ENCODE results near the gene GNPTAB. TPM values are rescaled to one million over a fixed set of nuclear protein-coding genes. Genes with fewer than 3 reads are reported as not detected.
A peak's percentile ranks its signal among the peaks of the same experiment; 100 is the strongest.

Gene GNPTAB
- total and polyA plus RNA-seq, 2 of the 4 experiments (the other 2 are of a cell fraction) = 16.0 to 24.2 TPM

DNA sequence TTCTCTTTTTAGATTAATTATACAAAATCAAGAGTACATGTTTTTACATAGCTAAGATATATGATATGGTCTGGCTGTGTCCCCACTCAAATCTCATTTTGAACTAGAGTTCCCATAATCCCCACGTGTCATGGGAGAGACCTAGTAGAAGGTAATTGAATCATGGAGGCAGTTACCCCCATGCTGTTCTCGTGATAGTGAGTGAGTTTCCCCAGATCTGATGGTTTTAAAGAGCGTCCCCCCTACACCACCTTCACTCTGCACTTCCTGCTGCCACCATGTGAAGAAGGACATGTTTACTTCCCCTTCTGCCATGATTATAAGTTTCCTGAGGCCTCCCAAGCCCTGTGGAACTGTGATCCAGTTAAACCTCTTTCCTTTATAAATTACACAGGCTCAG lies 25.2 kb upstream of the GNPTAB start:
- DNase-seq = no peak
- Histone ChIP-seq H3K4me2 (ENCODE audit: low read depth, low read length) (no peak overlapping the region), H3K18ac (ENCODE audit: low read depth, low read length) (peak overlapping the region; percentile 99), H3K9ac (ENCODE audit: low read depth, low read length) (no peak overlapping the region), H3K23ac (ENCODE audit: low read depth, low read length) (no peak overlapping the region), H3K56ac (ENCODE audit: extremely low read depth, insufficient read depth, low read length) (no peak overlapping the region), H4K91ac (ENCODE audit: insufficient read depth, low read depth, low read length) (peak overlapping the region; percentile 48), H3K9me3 (ENCODE audit: control insufficient read depth, insufficient read depth, low read length) (no peaks in the 10 kb centered on the region), H2AK9ac (replicated peaks; ENCODE audit: low read depth, low read length, poor library complexity) (no peak overlapping the region), H4K5ac (ENCODE audit: low read depth, low read length) (peak overlapping the region; percentile 98), H4K8ac (ENCODE audit: low read depth in 2 of 2, low read length in 2 of 2) (peak overlapping the region; percentile 78 to 86; a peak in 3 of 4 replicates), H2AK5ac (ENCODE audit: low read depth, low read length) (peak overlapping the region; percentile 52; the same call in 1 of the 2 replicates), H2BK20ac (ENCODE audit: low read depth, low read length) (peak overlapping the region; percentile 83; the same call in 1 of the 2 replicates), H3K27me3 (ENCODE audit: control insufficient read depth, insufficient read depth, low read length) (no peaks in the 10 kb centered on the region), H3K36me3 (ENCODE audit: control insufficient read depth, insufficient read depth, low read length) (no peaks in the 10 kb centered on the region), H3K4me3 (ENCODE audit: insufficient read depth, low read depth, low read length) (no peak overlapping the region), H3K27ac (ENCODE audit: insufficient read depth, low read length) (peak overlapping the region; percentile 63; the same call in 1 of the 2 replicates), H3K4ac (ENCODE audit: low read depth, low read length) (peak overlapping the region; percentile 93), H3K9me1 (ENCODE audit: insufficient read depth, low read length) (peaks cover 8% of the 10 kb centered on the region; the same call in 1 of the 2 replicates), H2BK15ac (ENCODE audit: low read depth, low read length) (no peak overlapping the region), H4K20me1 (ENCODE audit: insufficient read depth, low read length) (no peaks in the 10 kb centered on the region), H2AFZ (replicated peaks; ENCODE audit: low read length, poor library complexity) (no peak overlapping the region), H2BK120ac (ENCODE audit: low read depth, low read length) (peak overlapping the region; percentile 98), H3K79me1 (ENCODE audit: low read depth in 1 of 2, low read length in 2 of 2) (no peaks in the 10 kb centered on the region), H3K4me1 (ENCODE audit: control insufficient read depth, insufficient read depth, low read length) (peaks cover 20% of the 10 kb centered on the region), H3K14ac (replicated peaks; ENCODE audit: low read depth, low read length) (peak overlapping the region; percentile 56), H2BK5ac (ENCODE audit: low read depth, low read length, poor library complexity, severe bottlenecking) (peak overlapping the region; percentile 94)
- in situ Hi-C loops (cut with MboI; ENCODE audit: low sequenced_read_pairs) (no loop called here), dilution Hi-C loops (cut with HindIII; ENCODE audit: low sequenced_read_pairs, unreplicated experiment) (no loop called here), intact Hi-C loops (cut with micrococcal nuclease) (no loop called here)
- POLR2A ChIA-PET (ENCODE audit: unreplicated experiment) = no interaction called here
- WGBS, 2 experiments (ENCODE audit: extremely low coverage in 2 of 2, insufficient read length in 1 of 2) = no CpG with 5 or more reads among the region's 3 CpGs
- CTCF ChIA-PET = interaction anchor here (0.6 to 1.3 kb wide), 4 partner anchors 10 to 82 kb away, joined by 3 to 5 read pairs (median 4); no protein-coding TSS in a partner anchor
- no peak for ATAC-seq (ENCODE audit: low read depth)
- no TSS peak for BruUV-seq (replicated peaks)
- TF ChIP-seq SMC3 (IDR thresholded peaks at IDR 0.05; ENCODE audit: low read depth, low read length) (no peak), BHLHE40 (IDR thresholded peaks at IDR 0.05; ENCODE audit: low read depth, low read length) (no peak), MAFK (IDR thresholded peaks at IDR 0.05; ENCODE audit: low read depth, low read length) (no peak), CTCF (conservative IDR thresholded peaks at IDR 0.05; ENCODE audit: low read depth, low read length) (no peak), MAZ (IDR thresholded peaks at IDR 0.05; ENCODE audit: borderline replicate concordance, low read depth, low read length) (no peak), CEBPB (IDR thresholded peaks at IDR 0.05; ENCODE audit: low read depth, low read length) (no peak), POLR2A (IDR thresholded peaks at IDR 0.05; ENCODE audit: low read depth, low read length) (no peak), MXI1 (IDR thresholded peaks at IDR 0.05; ENCODE audit: borderline replicate concordance, low read depth, low read length) (no peak), ELK1 (IDR thresholded peaks at IDR 0.05; ENCODE audit: borderline replicate concordance, low read depth, low read length) (no peak)
